ENCODE measurements around the gene MST1R. TPM values are rescaled to one million over a fixed set of nuclear protein-coding genes. Genes with fewer than 3 reads are reported as not detected.
A peak's percentile ranks its signal among the peaks of the same experiment; 100 is the strongest.
"Not testable (repeated sequence)": the region's sequence is repeated elsewhere in the genome, so short reads cannot be mapped to it uniquely, and the experiment has no call there.

MST1R gene
- not detected in 2 replicates for total RNA-seq (2014; rRNA removed; shearing (Covaris generic))

- no peaks in the 10 kb centered on the region for H3K4me1 ChIP-seq
- DNase-seq, result no peak
- H3K27ac ChIP-seq, result no peak within 1 kb of the TSS
- H3K36me3 ChIP-seq, result no peaks in the 10 kb centered on the region
- no peaks in the 10 kb centered on the region for H3K9me3 ChIP-seq (replicated peaks)
- H3K27me3 ChIP-seq, result no peaks in the 10 kb centered on the region
- H3K4me3 ChIP-seq, result no peak within 1 kb of the TSS
These were observed at the start of gene MST1R for GRCh38 chr3:49903451-49904424. Gene MST1R (minus strand): TSS chr3:49903873. CDS start chr3:49903609, 264 bp downstream.

- peaks cover 2% of the 10 kb centered on the region; the same call in 1 of the 2 replicates for H3K36me3 ChIP-seq
- H3K9me3 ChIP-seq (replicated peaks), result no peaks in the 10 kb centered on the region
- no peak overlapping the region for H3K4me3 ChIP-seq
- DNase-seq, result no peak
- H3K27ac ChIP-seq, result no peak overlapping the region
- H3K27me3 ChIP-seq, result no peaks in the 10 kb centered on the region
- no peaks in the 10 kb centered on the region for H3K4me1 ChIP-seq
These were observed 49.3 kb upstream of the MST1R start for GRCh38 chr3:49952924-49953323.

DNA sequence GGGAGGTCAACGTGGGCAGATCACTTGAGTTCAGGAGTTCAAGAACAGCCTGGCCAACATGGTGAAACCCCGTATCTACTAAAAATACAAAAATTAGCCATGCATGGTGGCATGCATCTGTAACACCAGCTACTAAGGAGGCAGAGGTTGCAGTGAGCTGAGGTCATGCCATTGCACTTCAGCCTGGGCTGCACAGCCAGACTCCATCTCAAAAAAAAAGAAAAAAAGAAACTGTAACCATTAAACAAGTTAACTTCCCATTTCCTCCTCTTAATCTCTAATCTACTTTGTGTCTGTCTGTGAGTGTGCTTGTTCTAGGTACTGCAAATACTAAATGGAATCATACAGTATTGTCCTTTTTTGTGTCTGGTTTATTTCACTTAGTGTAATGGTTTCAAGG is 39.0 kb upstream of the MST1R start:
- no peak for DNase-seq
- Histone ChIP-seq H3K4me1 (no peaks in the 10 kb centered on the region), H3K36me3 (no peaks in the 10 kb centered on the region), H3K9me3 (replicated peaks) (no peaks in the 10 kb centered on the region), H3K27me3 (no peaks in the 10 kb centered on the region), H3K27ac (no peak overlapping the region), H3K4me3 (no peak overlapping the region)

DNA sequence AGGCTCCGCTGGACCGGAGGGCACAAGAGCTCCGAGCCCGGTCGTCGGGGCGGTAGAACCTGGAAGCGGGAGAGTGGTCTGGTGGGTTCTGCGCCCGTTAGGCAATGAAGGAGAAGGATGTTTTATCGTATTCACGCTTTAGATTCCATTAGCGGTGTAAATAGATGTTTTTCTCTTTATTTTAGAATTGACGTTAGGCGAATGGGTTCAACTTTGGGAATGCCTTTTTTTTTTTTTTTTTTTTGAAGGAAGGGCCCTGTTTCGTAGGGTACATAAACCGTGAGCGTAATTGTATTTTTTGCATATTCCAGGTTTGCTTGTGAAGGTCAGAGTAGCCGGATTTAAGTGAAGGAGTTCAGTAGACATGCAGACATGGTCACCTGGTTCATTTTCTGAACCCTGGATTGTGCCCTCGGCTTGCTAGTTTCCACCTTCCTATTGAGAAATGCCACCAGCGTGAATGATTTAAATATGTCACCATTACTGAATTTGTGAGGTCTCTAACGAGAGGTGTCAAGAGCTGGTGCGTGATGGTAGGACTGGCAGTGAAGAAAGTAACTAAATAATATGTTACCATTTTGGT is 37.1 kb upstream of the MST1R start:
- no peak for DNase-seq
- Histone ChIP-seq H3K4me3 (peak overlapping the region; percentile 78), H3K27ac (peak overlapping the region; percentile 74), H3K36me3 (no peaks in the 10 kb centered on the region), H3K4me1 (no peaks in the 10 kb centered on the region), H3K27me3 (no peaks in the 10 kb centered on the region), H3K9me3 (replicated peaks) (no peaks in the 10 kb centered on the region)

- Histone ChIP-seq H3K36me3 (no peaks in the 10 kb centered on the region), H3K27ac (peak within 1 kb of the TSS; percentile 74), H3K4me3 (peak within 1 kb of the TSS; percentile 78), H3K9me3 (replicated peaks) (no peaks in the 10 kb centered on the region), H3K4me1 (no peaks in the 10 kb centered on the region), H3K27me3 (no peaks in the 10 kb centered on the region)
- DNase-seq, result peak; percentile 97
These were observed 36.4 kb upstream of the MST1R start, which contains the start of gene RBM6 for GRCh38 chr3:49939858-49940666. Gene RBM6 (plus strand): TSS chr3:49940150. CDS start chr3:49962642, 22,492 bp downstream.

GRCh38 chr3:49937090-49937489 is 33.4 kb upstream of the MST1R start:
- no peaks in the 10 kb centered on the region for H3K27me3 ChIP-seq
- no peaks in the 10 kb centered on the region for H3K36me3 ChIP-seq
- H3K4me1 ChIP-seq, result no peaks in the 10 kb centered on the region
- H3K4me3 ChIP-seq, result no peak overlapping the region
- H3K27ac ChIP-seq, result no peak overlapping the region
- no peak for DNase-seq
- no peaks in the 10 kb centered on the region for H3K9me3 ChIP-seq (replicated peaks)

DNA sequence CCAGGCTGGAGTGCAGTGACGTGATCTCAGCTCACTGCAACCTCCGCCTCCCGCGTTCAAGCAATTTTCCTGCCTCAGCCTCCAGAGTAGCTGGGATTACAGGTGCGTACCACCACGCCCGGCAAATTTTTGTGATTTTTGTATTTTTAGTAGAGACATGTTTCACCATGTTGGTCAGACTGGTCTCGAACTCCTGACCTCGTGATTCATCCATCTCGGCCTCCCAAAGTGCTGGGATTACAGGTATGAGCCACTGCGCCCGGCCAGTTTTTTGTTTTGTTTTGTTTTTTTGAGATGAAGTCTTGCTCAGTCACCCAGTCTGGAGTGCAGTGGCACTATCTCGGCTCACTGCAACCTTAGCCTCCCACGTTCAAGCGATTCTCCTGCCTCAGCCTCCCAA is 28.6 kb upstream of the MST1R start:
- H3K9me3 ChIP-seq (replicated peaks); H3K4me1 ChIP-seq; H3K36me3 ChIP-seq; DNase-seq; H3K4me3 ChIP-seq; H3K27me3 ChIP-seq; H3K27ac ChIP-seq: not testable (repeated sequence)

- Histone ChIP-seq H3K4me1 (peaks cover 6% of the 10 kb centered on the region; the same call in 1 of the 2 replicates), H3K9me3 (replicated peaks) (no peaks in the 10 kb centered on the region), H3K36me3 (no peaks in the 10 kb centered on the region), H3K27ac (no peak overlapping the region), H3K27me3 (no peaks in the 10 kb centered on the region), H3K4me3 (no peak overlapping the region)
- peak; percentile 40 to 67 for DNase-seq
These were observed 27.2 kb upstream of the MST1R start for GRCh38 chr3:49930922-49931321.

- peak overlapping the region; percentile 36 for H3K27ac ChIP-seq
- DNase-seq, result no peak
- peaks cover 6% of the 10 kb centered on the region; the same call in 1 of the 2 replicates for H3K4me1 ChIP-seq
- peak overlapping the region; percentile 73 for H3K4me3 ChIP-seq
- no peaks in the 10 kb centered on the region for H3K27me3 ChIP-seq
- no peaks in the 10 kb centered on the region for H3K9me3 ChIP-seq (replicated peaks)
- no peaks in the 10 kb centered on the region for H3K36me3 ChIP-seq
These were observed 26.6 kb upstream of the MST1R start for GRCh38 chr3:49930168-49930690.

DNA sequence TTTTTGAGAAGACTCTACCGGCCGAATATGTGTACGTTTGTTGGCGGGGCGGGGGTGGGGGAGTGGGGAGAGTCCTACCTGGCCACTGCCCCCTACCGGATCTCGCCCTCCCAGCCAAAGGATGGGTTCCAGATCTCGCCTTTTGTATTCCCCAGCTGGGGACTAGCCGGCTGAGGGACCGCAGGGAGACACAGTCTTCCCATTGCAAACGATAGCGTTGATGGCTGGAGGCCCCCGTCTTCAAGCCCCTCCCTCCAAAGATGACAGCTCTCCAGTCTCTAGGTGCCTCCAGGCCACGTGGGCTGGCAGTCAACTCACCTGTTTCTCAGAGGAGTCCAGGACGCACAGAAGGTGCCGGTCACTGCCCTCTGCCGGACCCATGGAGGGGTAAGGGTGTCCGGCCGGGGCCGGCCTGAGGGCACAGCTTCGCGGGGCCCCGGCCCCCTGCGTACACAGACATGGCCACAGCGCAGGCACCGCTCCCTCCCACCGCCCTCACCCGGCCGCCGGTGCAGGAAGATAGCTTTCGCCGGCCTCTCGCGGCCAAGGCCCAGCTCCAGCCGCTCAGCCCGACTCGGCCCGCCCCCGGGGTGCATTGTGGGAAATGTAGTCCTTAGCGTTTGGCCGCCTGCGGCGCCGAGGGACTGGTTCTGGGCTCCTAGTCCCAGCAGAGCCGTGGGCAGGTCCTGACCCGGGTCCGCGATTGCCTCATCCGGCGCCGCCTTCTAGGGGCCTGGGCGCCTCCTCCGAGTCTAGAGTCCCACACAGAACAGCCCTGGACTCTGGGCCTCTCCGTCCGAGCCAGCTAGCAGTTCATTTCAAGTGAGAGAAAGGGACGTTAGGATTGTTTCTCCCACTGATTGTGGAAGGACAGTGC is 25.9 kb upstream of the MST1R start, which contains the start of gene MON1A:
TSS of gene MON1A (minus strand) at position 521 of the 877 bp plus-strand sequence. CDS start 16,465 bp downstream, outside the sequence.
- H3K9me3 ChIP-seq (replicated peaks), result no peaks in the 10 kb centered on the region
- peak within 1 kb of the TSS; percentile 36 for H3K27ac ChIP-seq
- peak; percentile 93 to 94 for DNase-seq
- no peaks in the 10 kb centered on the region for H3K27me3 ChIP-seq
- H3K36me3 ChIP-seq, result no peaks in the 10 kb centered on the region
- H3K4me1 ChIP-seq, result peaks cover 6% of the 10 kb centered on the region; the same call in 1 of the 2 replicates
- H3K4me3 ChIP-seq, result peak within 1 kb of the TSS; percentile 73

DNA sequence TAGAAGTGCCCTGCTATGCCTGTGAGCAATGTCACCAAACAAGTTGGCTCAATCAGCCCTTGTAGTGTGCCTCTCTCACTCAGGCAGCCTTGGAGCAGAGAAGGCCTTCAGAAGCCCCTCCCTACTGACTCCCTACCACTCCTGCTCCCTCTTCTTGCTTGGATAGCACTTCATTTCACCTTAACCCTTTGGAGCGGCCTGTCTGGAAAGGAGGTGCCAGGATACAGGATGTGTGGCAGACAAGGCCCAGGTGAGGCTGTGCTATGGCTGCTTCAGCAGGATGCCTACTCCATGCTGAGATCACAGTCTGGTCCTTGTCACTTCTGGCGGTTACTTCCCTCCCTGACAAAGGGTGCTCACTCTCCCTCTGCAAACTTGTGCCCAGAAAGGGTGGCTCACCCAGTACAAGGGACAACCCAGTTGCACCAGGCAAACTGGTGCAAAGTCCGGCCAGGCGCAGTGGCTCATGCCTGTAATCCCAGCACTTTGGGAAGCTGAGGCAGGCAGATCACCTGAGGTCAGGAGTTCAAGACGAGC is 24.9 kb upstream of the MST1R start:
- H3K4me1 ChIP-seq, result peaks cover 6% of the 10 kb centered on the region; the same call in 1 of the 2 replicates
- DNase-seq, result no peak
- no peaks in the 10 kb centered on the region for H3K9me3 ChIP-seq (replicated peaks)
- no peak overlapping the region; the same call in 1 of the 2 replicates for H3K4me3 ChIP-seq
- no peaks in the 10 kb centered on the region for H3K27me3 ChIP-seq
- H3K36me3 ChIP-seq, result no peaks in the 10 kb centered on the region
- H3K27ac ChIP-seq, result no peak overlapping the region

- Histone ChIP-seq H3K36me3 (no peaks in the 10 kb centered on the region), H3K27me3 (no peaks in the 10 kb centered on the region)
These were observed 24.1 kb upstream of the MST1R start for GRCh38 chr3:49927798-49928197.

GRCh38 chr3:49926117-49926728 is 22.6 kb upstream of the MST1R start:
- Histone ChIP-seq H3K4me3 (no peak overlapping the region), H3K36me3 (no peaks in the 10 kb centered on the region), H3K9me3 (replicated peaks) (no peaks in the 10 kb centered on the region), H3K27ac (no peak overlapping the region), H3K27me3 (no peaks in the 10 kb centered on the region), H3K4me1 (peaks cover 6% of the 10 kb centered on the region; the same call in 1 of the 2 replicates)
- no peak for DNase-seq

More at GRCh38 chr3:49927798-49928197, 24.1 kb upstream of the MST1R start:
- Histone ChIP-seq H3K9me3 (replicated peaks) (no peaks in the 10 kb centered on the region), H3K27ac (no peak overlapping the region), H3K4me1 (peaks cover 6% of the 10 kb centered on the region; the same call in 1 of the 2 replicates), H3K4me3 (no peak overlapping the region)
- DNase-seq, result no peak
